Epithelial cell of prostate (primary cell): ENCODE results near the gene SLC39A7.
"Not testable (repeated sequence)": the region's sequence is repeated elsewhere in the genome, so short reads cannot be mapped to it uniquely, and the experiment has no call there.

Experiments
- DNase-seq: peaks from one replicate; pipeline ENCODE4 v3.0.0-alpha.2; 2011; ENCODE audit warnings: low read depth, low spot score
- H3K27ac ChIP-seq: fragments of 450-650 bp; 2 replicates; pipeline ENCODE4 v1.5.1; 2017; ENCODE audit warnings: mild to moderate bottlenecking

Gene SLC39A7

GRCh38 chr6:33217246-33217645 lies 16.6 kb downstream of the SLC39A7 start:
- DNase-seq: no peak
- H3K27ac ChIP-seq: peak overlapping the region; percentile 58

DNA sequence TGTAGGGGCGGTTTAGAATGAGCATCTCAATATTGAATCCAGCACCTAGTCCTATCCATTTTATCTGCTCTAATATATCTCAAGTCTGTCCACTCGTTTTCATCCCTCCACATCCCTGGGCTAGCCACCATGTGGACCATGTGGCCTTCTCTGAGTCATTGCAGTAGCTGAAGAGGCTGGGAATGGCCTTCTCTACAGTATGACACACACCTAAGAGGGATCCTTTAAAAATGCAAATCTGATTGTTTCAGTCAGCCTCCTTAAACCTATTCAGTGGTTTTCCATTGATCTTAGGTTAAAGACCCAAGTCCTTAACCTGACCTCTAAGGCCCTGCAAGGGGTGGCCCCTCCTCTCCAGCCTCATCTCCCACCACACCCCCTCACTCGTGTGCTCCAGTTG lies 17.0 kb downstream of the SLC39A7 start:
- H3K27ac ChIP-seq: peak overlapping the region; percentile 58
- no peak for DNase-seq

DNA sequence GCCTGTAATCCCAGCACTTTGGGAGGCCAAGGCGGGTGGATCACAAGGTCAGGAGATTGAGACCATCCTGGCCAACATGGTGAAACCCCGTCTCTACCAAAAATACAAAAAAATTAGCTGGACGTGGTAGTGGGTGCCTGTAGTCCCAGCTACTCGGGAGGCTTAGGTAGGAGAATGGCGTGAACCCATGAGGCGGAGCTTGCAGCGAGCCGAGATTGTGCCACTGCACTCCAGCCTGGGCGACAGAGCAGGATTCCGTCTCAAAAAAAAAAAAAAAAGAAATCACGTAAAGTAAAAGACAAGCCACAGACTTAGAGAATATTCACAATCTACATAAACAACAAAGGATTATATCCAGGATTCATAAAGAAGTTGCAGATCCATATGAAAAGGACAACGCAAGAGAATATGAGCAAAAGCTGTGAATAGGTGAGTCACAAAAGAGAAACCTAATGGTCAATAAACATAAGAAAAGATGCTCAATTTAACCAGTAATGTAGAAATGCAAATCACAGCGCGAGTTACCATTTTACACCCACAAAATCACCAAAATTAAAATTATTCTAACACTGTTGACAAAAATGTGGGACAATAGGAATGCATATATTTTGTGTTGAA lies 25.9 kb downstream of the SLC39A7 start:
- H3K27ac ChIP-seq, DNase-seq: not testable (repeated sequence)

DNA sequence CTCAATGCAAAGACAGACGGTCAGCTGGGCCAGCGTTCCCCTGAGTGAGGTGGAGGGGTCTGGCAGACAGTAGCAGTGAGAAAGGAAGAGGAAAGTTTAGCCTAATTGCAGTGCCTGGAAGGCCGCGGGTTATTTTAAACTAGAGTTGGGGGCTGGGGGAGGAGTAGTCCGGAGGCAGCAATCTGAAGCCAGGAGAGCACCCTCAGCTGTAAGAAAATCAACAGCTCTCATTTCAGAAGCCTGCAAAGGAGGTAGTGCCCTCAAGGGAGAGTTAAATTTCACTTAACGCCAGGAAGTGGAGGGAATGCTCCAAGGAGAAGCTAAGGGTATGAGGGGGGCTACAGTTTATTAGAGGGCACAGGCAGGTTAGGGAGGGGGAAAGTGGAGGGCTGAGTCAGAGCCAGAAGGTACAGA lies 34.6 kb downstream of the SLC39A7 start:
- no peak for DNase-seq
- H3K27ac ChIP-seq: no peak overlapping the region

DNA sequence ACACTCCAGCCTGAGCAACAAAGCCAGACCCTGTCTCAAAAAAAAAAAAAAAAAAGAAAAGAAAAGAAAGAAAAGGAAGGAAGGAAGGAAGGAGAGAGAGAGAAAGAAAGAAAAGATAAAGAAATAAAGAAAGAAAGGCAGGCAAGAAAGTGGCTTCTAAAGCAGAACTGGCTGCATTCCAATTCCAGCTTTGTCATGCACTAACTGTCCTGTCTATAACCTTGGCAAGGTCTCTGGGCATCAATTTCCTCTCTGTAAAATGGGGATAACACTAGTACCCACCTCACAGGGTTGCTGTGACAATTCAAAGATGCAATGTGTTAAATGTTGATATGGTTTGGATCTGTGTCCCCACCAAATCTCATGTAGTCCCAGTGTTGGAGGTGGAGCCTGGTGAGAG lies 35.7 kb downstream of the SLC39A7 start:
- DNase-seq: no peak
- no peak overlapping the region for H3K27ac ChIP-seq

GRCh38 chr6:33236852-33237251 lies 36.2 kb downstream of the SLC39A7 start:
- no peak overlapping the region for H3K27ac ChIP-seq

GRCh38 chr6:33237741-33238140 lies 37.1 kb downstream of the SLC39A7 start:
- DNase-seq: no peak
- H3K27ac ChIP-seq: no peak overlapping the region

More at GRCh38 chr6:33236852-33237251, 36.2 kb downstream of the SLC39A7 start:
- DNase-seq: no peak

GRCh38 chr6:33241968-33242367 lies 41.3 kb downstream of the SLC39A7 start:
- no peak overlapping the region for H3K27ac ChIP-seq
- DNase-seq: no peak

DNA sequence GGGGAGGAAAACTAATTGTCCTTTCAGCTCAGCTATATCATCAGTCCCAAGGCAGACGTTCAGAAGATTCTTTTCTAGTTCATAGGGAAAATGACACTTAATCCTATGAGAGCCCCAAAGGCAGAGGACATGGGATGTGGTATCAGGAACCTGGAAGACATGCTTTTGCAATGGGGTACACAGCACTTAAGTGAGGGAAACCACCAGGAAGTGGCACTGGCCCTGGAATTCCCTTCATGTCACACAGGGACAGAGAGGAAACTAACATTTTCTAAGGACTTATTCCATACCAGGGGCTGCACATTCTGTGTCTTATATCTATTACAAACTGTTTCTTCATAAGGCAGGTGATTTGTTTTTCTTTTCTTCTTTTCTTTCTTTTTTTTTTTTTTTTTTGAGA lies 42.8 kb downstream of the SLC39A7 start:
- DNase-seq: no peak

DNA sequence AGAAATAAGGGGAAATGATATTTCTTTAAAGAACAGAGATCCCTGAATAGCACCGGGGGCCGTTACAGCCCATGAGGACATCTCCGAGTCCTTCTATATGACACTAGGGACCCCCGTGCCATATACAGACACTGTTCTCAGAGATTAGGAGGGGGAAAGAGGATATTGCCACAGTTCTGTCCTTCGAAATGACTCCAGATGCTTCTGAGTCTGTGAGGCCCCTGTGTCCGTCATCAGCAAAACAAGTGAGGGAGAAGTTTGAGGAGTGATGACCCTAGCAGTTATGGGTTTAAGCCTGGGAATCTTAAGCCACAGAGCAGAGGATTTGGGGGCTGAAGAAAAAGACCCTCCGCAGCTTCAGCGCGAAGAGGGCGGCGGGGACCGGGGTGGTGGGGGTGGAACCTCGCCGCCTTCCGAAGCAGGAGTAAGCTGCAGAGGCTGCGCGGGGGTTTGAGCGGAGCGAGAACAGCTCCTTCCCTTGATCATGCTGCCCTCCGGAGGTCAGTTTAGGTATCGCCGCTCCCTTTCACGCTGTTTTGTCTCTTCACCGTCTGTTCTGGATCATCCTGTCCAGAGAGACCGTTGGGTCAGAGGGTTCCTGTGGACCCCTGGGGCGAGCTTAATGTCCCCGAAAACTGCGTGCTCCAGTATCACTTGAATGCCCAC lies 47.4 kb downstream of the SLC39A7 start:
- peak overlapping the region; percentile 95 for H3K27ac ChIP-seq
- no peak for DNase-seq

More for the DNA sequence above, 42.8 kb downstream of the SLC39A7 start:
- H3K27ac ChIP-seq: no peak overlapping the region

GRCh38 chr6:33248643-33248931 lies 47.9 kb downstream of the SLC39A7 start:
- no peak for DNase-seq
- H3K27ac ChIP-seq: peak overlapping the region; percentile 95

- peak overlapping the region; percentile 95 for H3K27ac ChIP-seq
- DNase-seq: peak; percentile 97
These were observed 48.5 kb downstream of the SLC39A7 start for GRCh38 chr6:33248932-33249731.

DNA sequence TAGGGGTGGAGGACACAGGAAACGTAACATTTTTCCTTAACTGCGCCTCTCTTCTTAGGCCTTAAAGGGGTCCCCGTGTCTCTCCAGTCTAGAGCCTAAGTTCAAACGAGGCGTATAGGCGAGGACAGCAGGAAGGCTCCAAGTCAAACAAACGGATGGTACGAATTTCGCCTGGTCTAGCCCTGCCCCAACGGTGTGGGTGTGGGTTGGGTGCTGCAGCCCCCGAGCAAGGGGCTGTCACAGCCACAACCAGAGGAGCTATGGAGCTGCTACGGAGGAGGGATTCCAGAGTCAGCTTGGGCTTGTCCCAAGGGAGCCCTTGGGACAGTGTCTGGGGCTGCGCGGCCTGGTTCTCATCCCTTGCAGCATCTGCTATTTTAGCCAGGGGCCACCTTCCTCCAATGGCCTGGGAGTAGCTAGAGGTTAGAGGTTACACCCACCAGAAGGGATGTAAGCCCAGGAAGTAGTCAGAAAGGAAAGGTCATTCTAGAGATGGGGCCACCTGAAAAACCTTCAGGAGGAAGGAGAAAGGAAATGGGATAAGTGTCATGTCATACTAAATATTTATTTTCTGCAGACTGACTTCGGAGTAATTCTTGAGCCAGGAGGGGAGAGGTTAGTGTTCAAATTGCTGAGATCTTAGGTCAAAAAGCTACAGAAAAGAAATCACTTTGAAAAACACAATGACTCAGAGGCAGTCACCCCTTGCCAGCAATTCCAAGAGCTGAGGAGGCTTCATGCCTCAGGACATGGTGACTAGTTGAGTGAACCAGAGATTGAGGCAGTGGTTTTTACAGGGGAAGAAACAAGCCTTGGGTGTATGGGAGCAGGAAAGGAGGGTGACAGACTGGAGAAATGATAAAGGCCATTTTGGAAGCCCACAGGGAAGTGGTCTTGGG lies 49.3 kb downstream of the SLC39A7 start:
- DNase-seq: peak; percentile 64
- peak overlapping the region; percentile 95 for H3K27ac ChIP-seq

GRCh38 chr6:33250731-33251130 lies 50.1 kb downstream of the SLC39A7 start:
- no peak for DNase-seq
- peak overlapping the region; percentile 95 for H3K27ac ChIP-seq

DNA sequence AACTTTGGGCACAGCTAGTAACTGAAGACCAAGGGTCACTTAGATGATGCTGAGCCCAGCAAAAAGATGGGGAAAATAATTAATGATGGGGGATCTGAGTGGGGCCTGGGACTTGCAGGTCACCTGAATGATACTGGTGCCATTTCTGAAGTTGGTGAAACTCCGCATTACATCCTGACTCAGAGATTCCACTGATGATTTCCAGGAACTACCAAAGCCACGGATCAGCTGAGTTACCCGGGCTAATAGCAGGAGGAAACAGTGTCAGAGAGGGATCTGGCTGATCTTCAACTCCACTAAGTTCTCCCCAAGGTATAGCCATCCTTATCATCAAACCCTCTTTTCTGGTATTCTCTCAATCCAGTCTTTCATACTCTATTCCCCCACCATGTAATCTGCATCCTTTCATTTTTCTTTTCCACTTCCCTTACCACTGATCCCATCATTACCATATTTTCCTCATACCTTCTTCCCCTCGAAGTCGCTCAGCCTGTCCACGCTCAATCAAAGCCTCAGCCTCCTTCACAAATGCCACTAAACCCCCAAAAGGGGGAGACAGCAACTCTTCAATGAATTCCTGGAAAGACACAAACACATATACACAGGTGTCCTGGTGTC lies 50.8 kb downstream of the SLC39A7 start:
- DNase-seq: no peak
- no peak overlapping the region for H3K27ac ChIP-seq

DNA sequence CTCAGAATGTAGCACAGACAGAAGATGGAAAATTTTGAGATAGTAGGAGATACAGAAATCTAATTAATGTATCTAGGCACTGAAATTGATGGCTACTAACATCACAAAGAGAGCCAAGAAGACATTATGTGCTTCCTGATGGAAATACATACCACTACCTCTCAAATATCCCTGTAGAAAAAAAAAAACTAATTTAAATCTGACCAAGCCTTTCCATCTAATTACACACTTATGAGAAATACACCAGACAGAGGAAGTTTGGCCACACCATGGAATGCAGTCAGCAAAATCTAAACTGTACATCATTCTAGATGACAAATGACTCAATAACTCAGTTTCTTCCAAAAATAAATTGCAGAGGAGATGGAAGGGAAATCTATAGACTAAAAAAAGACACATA lies 52.1 kb downstream of the SLC39A7 start:
- DNase-seq: no peak
- H3K27ac ChIP-seq: peak overlapping the region; percentile 1
